Endothelial cell of umbilical vein (primary cell): ENCODE data around the gene SLC38A1. TPM values are rescaled to one million over a fixed set of nuclear protein-coding genes. Genes with fewer than 3 reads are reported as not detected.
"Not testable (repeated sequence)": the region's sequence is repeated elsewhere in the genome, so short reads cannot be mapped to it uniquely, and the experiment has no call there.

ENCODE experiments used
- BruUV-seq: library from RNA; stranded (reverse); fragments of 400-500 nt; replicated peaks from 2 replicates; lab custom pipeline; 2021; lab: Mats Ljungman, UMichigan
- CTCF ChIA-PET: fragments of 300-600, 350-600 bp; sonication (Branson Sonifier 250); formaldehyde crosslinking; loops from one replicate; lab custom pipeline; 2021; ENCODE audit warnings: antibody characterized with exemption, inconsistent platforms; lab: Charles Lee
- POLR2A ChIA-PET: fragments of 300-600, 350-600 bp; sonication (Branson Sonifier 250); formaldehyde crosslinking; loops from one replicate; lab custom pipeline; 2021; ENCODE audit warnings: antibody characterized with exemption, inconsistent platforms; lab: Charles Lee
- DNase-seq: peaks from one replicate; pipeline ENCODE4 v3.0.0-alpha.2; 2011; ENCODE audit warnings: low read depth, low spot score
- FAIRE-seq: peaks from 2 replicates; lab custom pipeline; 2011; peaks lifted over from hg19 to GRCh38; lab: Jason Lieb, UNC
- H2AFZ ChIP-seq: 2 replicates; pipeline ENCODE4 v1.6.0; 2012; ENCODE audit warnings: low read depth, low read length, control low read depth, inconsistent platforms
- H3K27ac ChIP-seq: 2 replicates; pipeline ENCODE4 v1.5.1; 2011; ENCODE audit warnings: low read depth, mild to moderate bottlenecking, control low read depth, low read length, moderate library complexity; ENCODE audit not compliant: insufficient read depth
- H3K27me3 ChIP-seq, 2 experiments: 2 replicates each; pipeline versions ENCODE4 v1.6.0 to v1.6.1; 2011; ENCODE audit warnings: low read length in 2 of 2, mixed read lengths in 1 of 2; ENCODE audit not compliant: control insufficient read depth in 2 of 2, insufficient read depth in 2 of 2
- H3K36me3 ChIP-seq, 2 experiments: 2 replicates in 1 of 2; 3 replicates in 1 of 2; pipeline ENCODE4 v1.5.1; 2011; ENCODE audit warnings: low read length in 2 of 2, mild to moderate bottlenecking in 1 of 2, moderate library complexity in 1 of 2; ENCODE audit not compliant: control insufficient read depth in 2 of 2, insufficient read depth in 2 of 2; ENCODE audit errors: extremely low read depth in 1 of 2
- H3K4me1 ChIP-seq: 3 replicates; pipeline ENCODE4 v1.5.1; 2011; ENCODE audit warnings: mild to moderate bottlenecking, low read length; ENCODE audit not compliant: control insufficient read depth, insufficient read depth; ENCODE audit errors: extremely low read depth
- H3K4me2 ChIP-seq: 2 replicates; pipeline ENCODE4 v1.6.1; 2011; ENCODE audit warnings: low read length, control low read depth, mixed read lengths; ENCODE audit not compliant: insufficient read depth
- H3K4me3 ChIP-seq, 3 experiments: fragments of 200-600 bp in 1 of 3; sonication (generic), shearing (Covaris generic) in 1 of 3; replicated peaks in 1 of 3; 2 replicates each; pipeline ENCODE4 v1.5.1; 2011 to 2016; ENCODE audit warnings: control low read depth in 3 of 3, low read length in 3 of 3, mild to moderate bottlenecking in 2 of 3, inconsistent platforms in 1 of 3, low read depth in 1 of 3, moderate library complexity in 1 of 3; ENCODE audit not compliant: insufficient read depth in 1 of 3
- H3K79me2 ChIP-seq: 2 replicates; pipeline ENCODE4 v1.6.0; 2012; ENCODE audit warnings: low read length, inconsistent platforms; ENCODE audit not compliant: control insufficient read depth, insufficient read depth
- H3K9ac ChIP-seq: replicated peaks from 2 replicates; pipeline ENCODE3; 2011; ENCODE audit warnings: low read length, control low read depth; ENCODE audit not compliant: insufficient read depth; ENCODE audit errors: extremely low read depth
- H3K9me1 ChIP-seq: replicated peaks from 3 replicates; pipeline ENCODE4 v1.6.0; 2011; ENCODE audit warnings: mild to moderate bottlenecking, low read length; ENCODE audit not compliant: control insufficient read depth, insufficient read depth; ENCODE audit errors: extremely low read depth
- H3K9me3 ChIP-seq: replicated peaks from 2 replicates; pipeline ENCODE4 v1.5.1; 2012; ENCODE audit warnings: low read length, inconsistent platforms; ENCODE audit not compliant: control insufficient read depth, insufficient read depth
- H4K20me1 ChIP-seq: replicated peaks from 2 replicates; pipeline ENCODE3; 2011; ENCODE audit warnings: mild to moderate bottlenecking, low read length; ENCODE audit not compliant: control insufficient read depth, insufficient read depth; ENCODE audit errors: extremely low read depth
- CTCF ChIP-seq, 2 donors: IDR thresholded peaks; 1 replicate in 1 of 2; 2 replicates in 1 of 2; pipeline ENCODE4 v1.5.1; 2011; ENCODE audit warnings: low read length in 2 of 2, mild to moderate bottlenecking in 2 of 2, moderate library complexity in 2 of 2, control low read depth in 1 of 2, inconsistent platforms in 1 of 2, low read depth in 1 of 2; ENCODE audit not compliant: insufficient read depth in 1 of 2; ENCODE audit errors: extremely low read depth in 1 of 2
- JUN ChIP-seq: IDR thresholded peaks from 2 replicates; pipeline ENCODE4 v1.6.1; 2011; ENCODE audit warnings: borderline replicate concordance, low read depth; ENCODE audit not compliant: insufficient read length, insufficient read depth
- POLR2A ChIP-seq: IDR thresholded peaks from 2 replicates; pipeline ENCODE4 v1.6.1; 2012; ENCODE audit warnings: low read depth, mild to moderate bottlenecking, control low read depth, low read length
- dilution Hi-C: fragments of 300-500 bp; cut with MboI; formaldehyde crosslinking; loops from one replicate; pipeline ENCODE4 v1.15.0; 2019; ENCODE audit warnings: low sequenced_read_pairs; ENCODE audit not compliant: extremely low pct_ligation_motif_present
- intact Hi-C: fragments of 100-400 bp; cut with micrococcal nuclease; formaldehyde crosslinking; loops from one replicate; pipeline ENCODE4 v1.10.0; 2022
- polyA plus RNA-seq, 4 experiments: library from polyadenylated mRNA; depleted of rRNA in 3 of 4; stranded (reverse) in 3 of 4; unstranded in 1 of 4; fragments of >200 nt; gene quantifications; 2 replicates each; pipeline versions ENCODE4 v1.2.1 to v1.2.3, GENCODE V29; 2011 to 2012; ENCODE audit warnings: missing spikeins in 1 of 4
- total RNA-seq: library from RNA; stranded (reverse); gene quantifications from 2 replicates; pipeline ENCODE4 v1.2.3, GENCODE V29; 2021

SLC38A1 gene
- total and polyA plus RNA-seq, 2 donors (not counting 3 experiments of a cell fraction or from before 2014, with no cell fraction given) = 23.6 to 86.4 TPM

GRCh38 chr12:46285177-46285576 lies 16.3 kb upstream of the SLC38A1 start:
- POLR2A ChIA-PET, BruUV-seq: not testable (repeated sequence)

GRCh38 chr12:46282829-46283228 lies 14.0 kb upstream of the SLC38A1 start:
- H3K4me3 ChIP-seq = no peak overlapping the region
- no peak overlapping the region for H3K9ac ChIP-seq
- no peak overlapping the region for H3K27ac ChIP-seq
- BruUV-seq = no TSS peak
- no peaks in the 10 kb centered on the region for H3K36me3 ChIP-seq
- no peak for FAIRE-seq
- CTCF ChIA-PET = no interaction called here
- no peaks in the 10 kb centered on the region for H3K79me2 ChIP-seq
- dilution Hi-C loops = no loop called here
- H3K4me2 ChIP-seq = no peak overlapping the region
- H2AFZ ChIP-seq = no peak overlapping the region
- no peaks in the 10 kb centered on the region for H3K4me1 ChIP-seq
- H3K9me3 ChIP-seq = peaks cover 3% of the 10 kb centered on the region
- H3K9me1 ChIP-seq = no peaks in the 10 kb centered on the region
- TF ChIP-seq JUN (no peak), CTCF (IDR thresholded peaks at IDR 0.05; ENCODE audit: extremely low read depth in 1 of 2, insufficient read depth in 1 of 2, low read depth in 1 of 2, low read length in 2 of 2) (no peak), POLR2A (no peak)
- no peaks in the 10 kb centered on the region for H3K27me3 ChIP-seq
- intact Hi-C loops = no loop called here
- POLR2A ChIA-PET = no interaction called here
- H4K20me1 ChIP-seq = no peaks in the 10 kb centered on the region
- no peak for DNase-seq

More at GRCh38 chr12:46285177-46285576, 16.3 kb upstream of the SLC38A1 start:
- H3K4me3 ChIP-seq, DNase-seq, H3K27me3 ChIP-seq, FAIRE-seq, H3K27ac ChIP-seq, H3K4me1 ChIP-seq, H3K9me1 ChIP-seq, H3K9ac ChIP-seq, H2AFZ ChIP-seq, H3K9me3 ChIP-seq, H3K4me2 ChIP-seq, H3K36me3 ChIP-seq, intact Hi-C loops, CTCF ChIA-PET, dilution Hi-C loops, H3K79me2 ChIP-seq, H4K20me1 ChIP-seq: not testable (repeated sequence)
